ENCODE results near the gene DRC7. TPM values are rescaled to one million over a fixed set of nuclear protein-coding genes. Genes with fewer than 3 reads are reported as not detected.

The DRC7 gene
- total and polyA plus RNA-seq, 9 of the 15 experiments (the other 6 are each of a cell fraction or from before 2014, with no cell fraction given), result 0.04 to 0.33 (median 0.12) TPM; not detected in 3

DNA sequence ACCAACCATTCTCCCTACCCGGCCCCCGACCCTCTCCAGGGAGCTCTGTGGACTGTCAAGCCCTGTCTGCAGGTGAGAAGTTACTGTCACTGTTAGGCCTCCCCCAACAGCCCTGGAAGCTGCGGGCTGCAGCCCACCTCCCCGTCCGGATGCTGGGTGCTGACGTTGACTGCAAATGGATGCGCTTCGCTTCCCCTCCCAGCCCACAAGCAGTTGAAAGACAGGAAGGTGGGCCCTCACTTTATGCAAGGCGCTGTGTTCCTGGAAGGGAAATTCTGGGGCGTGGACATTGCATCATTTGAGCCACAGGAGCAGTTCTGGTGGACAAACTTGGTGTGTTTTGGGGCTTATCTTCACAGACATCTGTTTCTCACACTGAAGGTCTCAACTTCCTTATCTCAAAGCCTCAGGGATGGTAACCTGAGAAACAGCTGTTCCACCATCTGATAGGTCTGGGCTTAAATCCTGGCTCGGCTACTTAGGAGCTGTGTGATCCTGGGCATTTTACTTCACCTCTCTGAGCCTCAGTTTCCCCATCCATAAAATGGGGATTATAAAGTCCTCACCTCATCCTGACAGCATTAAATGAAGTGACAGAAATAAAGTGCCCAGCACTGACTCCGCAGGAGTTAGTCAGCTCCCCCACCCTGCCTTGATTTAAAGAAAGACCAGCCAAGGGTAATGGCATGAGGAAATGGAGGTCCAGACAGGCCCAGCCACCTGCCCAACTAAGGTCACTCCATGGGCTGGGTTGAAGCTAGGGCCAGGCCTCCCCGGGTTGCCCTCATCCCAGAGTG lies 4.6 kb upstream of the DRC7 start (continued):
- TF ChIP-seq, protein P1, sequence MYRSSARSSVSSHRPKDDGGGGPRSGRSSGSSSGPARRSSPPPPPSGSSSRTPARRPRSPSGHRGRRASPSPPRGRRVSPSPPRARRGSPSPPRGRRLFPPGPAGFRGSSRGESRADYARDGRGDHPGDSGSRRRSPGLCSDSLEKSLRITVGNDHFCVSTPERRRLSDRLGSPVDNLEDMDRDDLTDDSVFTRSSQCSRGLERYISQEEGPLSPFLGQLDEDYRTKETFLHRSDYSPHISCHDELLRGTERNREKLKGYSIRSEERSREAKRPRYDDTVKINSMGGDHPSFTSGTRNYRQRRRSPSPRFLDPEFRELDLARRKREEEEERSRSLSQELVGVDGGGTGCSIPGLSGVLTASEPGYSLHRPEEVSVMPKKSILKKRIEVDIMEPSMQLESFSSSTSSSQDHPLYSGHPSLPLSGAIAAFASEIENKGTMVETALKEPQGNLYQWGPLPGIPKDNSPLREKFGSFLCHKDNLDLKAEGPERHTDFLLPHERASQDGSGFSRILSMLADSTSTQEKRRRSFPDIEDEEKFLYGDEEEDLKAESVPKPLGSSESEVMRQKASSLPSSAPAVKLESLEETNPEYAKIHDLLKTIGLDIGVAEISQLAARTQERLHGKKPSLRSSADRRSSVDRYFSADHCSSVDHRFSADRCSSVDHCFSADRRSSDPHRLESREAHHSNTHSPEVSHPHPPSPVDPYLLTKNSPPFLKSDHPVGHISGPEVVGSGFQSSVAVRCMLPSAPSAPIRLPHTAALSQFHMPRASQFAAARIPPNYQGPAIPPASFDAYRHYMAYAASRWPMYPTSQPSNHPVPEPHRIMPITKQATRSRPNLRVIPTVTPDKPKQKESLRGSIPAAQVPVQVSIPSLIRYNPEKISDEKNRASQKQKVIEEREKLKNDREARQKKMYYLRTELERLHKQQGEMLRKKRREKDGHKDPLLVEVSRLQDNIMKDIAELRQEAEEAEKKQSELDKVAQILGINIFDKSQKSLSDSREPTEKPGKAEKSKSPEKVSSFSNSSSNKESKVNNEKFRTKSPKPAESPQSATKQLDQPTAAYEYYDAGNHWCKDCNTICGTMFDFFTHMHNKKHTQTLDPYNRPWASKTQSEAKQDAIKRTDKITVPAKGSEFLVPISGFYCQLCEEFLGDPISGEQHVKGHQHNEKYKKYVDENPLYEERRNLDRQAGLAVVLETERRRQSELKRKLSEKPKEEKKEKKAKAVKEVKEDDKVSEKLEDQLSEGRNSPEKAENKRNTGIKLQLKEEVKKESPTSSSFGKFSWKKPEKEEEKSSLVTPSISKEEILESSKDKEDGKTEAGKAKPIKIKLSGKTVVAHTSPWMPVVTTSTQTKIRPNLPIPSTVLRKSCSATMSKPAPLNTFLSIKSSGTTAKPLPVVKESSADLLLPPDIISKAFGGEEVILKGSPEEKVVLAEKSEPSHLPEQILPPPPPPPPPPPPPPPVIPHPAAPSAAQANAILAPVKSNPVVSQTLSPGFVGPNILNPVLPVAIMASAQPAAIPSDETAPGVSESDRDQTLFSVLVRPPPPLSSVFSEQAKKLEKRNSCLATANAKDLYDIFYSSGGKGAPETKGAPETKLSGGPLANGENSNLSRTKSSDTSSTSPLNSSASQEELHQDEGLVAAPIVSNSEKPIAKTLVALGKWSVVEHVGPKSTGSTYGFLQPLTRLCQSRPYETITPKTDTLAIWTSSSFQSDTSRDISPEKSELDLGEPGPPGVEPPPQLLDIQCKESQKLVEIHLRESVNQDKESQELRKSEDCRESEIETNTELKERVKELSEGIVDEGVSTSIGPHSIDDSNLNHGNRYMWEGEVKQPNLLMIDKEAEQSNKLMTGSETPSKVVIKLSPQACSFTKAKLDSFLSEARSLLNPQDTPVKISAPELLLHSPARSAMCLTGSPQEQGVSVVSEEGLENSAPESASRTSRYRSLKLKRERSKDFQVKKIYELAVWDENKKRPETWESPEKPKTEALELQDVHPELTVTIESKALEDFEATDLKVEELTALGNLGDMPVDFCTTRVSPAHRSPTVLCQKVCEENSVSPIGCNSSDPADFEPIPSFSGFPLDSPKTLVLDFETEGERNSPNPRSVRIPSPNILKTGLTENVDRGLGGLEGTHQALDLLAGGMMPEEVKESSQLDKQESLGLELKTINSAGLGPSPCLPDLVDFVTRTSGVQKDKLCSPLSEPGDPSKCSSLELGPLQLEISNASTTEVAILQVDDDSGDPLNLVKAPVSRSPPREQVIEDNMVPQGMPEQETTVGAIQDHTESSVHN (IDR thresholded peaks at IDR 0.05; ENCODE audit: borderline replicate concordance in 1 of 2, low read depth in 1 of 2), result peak; percentile 97 to 99; a peak in 3 of 4 replicates
- no peak for TF ChIP-seq FUS (optimal IDR thresholded peaks at IDR 0.05; ENCODE audit: low read depth, low read length)
- no peak for TF ChIP-seq CBX2 (IDR thresholded peaks at IDR 0.05; ENCODE audit: insufficient read depth, low read length, poor library complexity, severe bottlenecking)
- TF ChIP-seq ZKSCAN8 (CRISPR knock-in tag; IDR thresholded peaks at IDR 0.05), result peak; percentile 89; the same call in 1 of the 2 replicates
- TF ChIP-seq ZNF57 (CRISPR knock-in tag; IDR thresholded peaks at IDR 0.05), result no peak
- TF ChIP-seq, protein P2, sequence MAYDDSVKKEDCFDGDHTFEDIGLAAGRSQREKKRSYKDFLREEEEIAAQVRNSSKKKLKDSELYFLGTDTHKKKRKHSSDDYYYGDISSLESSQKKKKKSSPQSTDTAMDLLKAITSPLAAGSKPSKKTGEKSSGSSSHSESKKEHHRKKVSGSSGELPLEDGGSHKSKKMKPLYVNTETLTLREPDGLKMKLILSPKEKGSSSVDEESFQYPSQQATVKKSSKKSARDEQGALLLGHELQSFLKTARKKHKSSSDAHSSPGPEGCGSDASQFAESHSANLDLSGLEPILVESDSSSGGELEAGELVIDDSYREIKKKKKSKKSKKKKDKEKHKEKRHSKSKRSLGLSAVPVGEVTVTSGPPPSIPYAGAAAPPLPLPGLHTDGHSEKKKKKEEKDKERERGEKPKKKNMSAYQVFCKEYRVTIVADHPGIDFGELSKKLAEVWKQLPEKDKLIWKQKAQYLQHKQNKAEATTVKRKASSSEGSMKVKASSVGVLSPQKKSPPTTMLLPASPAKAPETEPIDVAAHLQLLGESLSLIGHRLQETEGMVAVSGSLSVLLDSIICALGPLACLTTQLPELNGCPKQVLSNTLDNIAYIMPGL (CRISPR knock-in tag; IDR thresholded peaks at IDR 0.05), result peak; percentile 34; the same call in 1 of the 2 replicates
- TF ChIP-seq PHTF2 (CRISPR knock-in tag; IDR thresholded peaks at IDR 0.05), result no peak
- TF ChIP-seq PHF8 (IDR thresholded peaks at IDR 0.05; ENCODE audit: borderline replicate concordance, low read length), result peak; percentile 52; the same call in 1 of the 2 replicates
- TF ChIP-seq MAFG (tag; conservative IDR thresholded peaks at IDR 0.05), result no peak; the same call in 1 of the 2 replicates
- peak; percentile 71 for TF ChIP-seq NUFIP1 (IDR thresholded peaks at IDR 0.05; ENCODE audit: partially characterized antibody)
- peak; percentile 84 for TF ChIP-seq MEF2A (IDR thresholded peaks at IDR 0.05; ENCODE audit: control insufficient read depth, low read depth, low read length)
- no peak; the same call in 1 of the 2 replicates for TF ChIP-seq ETV5 (CRISPR knock-in tag; IDR thresholded peaks at IDR 0.05; ENCODE audit: low read depth)
- TF ChIP-seq GATA2 (CRISPR knock-in tag; IDR thresholded peaks at IDR 0.05), result peak; percentile 100
- TF ChIP-seq, protein P3, sequence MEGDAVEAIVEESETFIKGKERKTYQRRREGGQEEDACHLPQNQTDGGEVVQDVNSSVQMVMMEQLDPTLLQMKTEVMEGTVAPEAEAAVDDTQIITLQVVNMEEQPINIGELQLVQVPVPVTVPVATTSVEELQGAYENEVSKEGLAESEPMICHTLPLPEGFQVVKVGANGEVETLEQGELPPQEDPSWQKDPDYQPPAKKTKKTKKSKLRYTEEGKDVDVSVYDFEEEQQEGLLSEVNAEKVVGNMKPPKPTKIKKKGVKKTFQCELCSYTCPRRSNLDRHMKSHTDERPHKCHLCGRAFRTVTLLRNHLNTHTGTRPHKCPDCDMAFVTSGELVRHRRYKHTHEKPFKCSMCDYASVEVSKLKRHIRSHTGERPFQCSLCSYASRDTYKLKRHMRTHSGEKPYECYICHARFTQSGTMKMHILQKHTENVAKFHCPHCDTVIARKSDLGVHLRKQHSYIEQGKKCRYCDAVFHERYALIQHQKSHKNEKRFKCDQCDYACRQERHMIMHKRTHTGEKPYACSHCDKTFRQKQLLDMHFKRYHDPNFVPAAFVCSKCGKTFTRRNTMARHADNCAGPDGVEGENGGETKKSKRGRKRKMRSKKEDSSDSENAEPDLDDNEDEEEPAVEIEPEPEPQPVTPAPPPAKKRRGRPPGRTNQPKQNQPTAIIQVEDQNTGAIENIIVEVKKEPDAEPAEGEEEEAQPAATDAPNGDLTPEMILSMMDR (IDR thresholded peaks at IDR 0.05 in 2 of 3, conservative IDR thresholded peaks at IDR 0.05 in 1 of 3; ENCODE audit: insufficient read depth in 2 of 3, low read depth in 1 of 3, low read length in 3 of 3), result no peak
- no peak for TF ChIP-seq CHCHD3 (CRISPR knock-in tag; IDR thresholded peaks at IDR 0.05)
